ENCODE measurements around the gene AP1S2.

AP1S2 gene

GRCh38 chrX:15816438-15816809 lies 38.2 kb downstream of the AP1S2 start:
- H3K9me2 ChIP-seq (replicated peaks; ENCODE audit: control insufficient read depth, low read length): no peaks in the 10 kb centered on the region
- no peaks in the 10 kb centered on the region for H3K79me2 ChIP-seq (ENCODE audit: control insufficient read depth, low read length)
- peaks cover 57% of the 10 kb centered on the region for H3K36me3 ChIP-seq (ENCODE audit: control insufficient read depth, low read length)
- no peak for TF ChIP-seq EZH2phosphoT487 (IDR thresholded peaks at IDR 0.05; ENCODE audit: borderline replicate concordance, low read length)
- peak; percentile 2 for TF ChIP-seq CTCF (IDR thresholded peaks at IDR 0.05; ENCODE audit: low read depth, low read length, poor library complexity, severe bottlenecking)
- H3K27ac ChIP-seq (ENCODE audit: low read depth, low read length): no peak overlapping the region
- no peaks in the 10 kb centered on the region for H3K27me3 ChIP-seq (ENCODE audit: control insufficient read depth, low read length)
- no peaks in the 10 kb centered on the region for H3F3A ChIP-seq (ENCODE audit: control insufficient read depth, insufficient read depth)
- no peak overlapping the region for H3K4me2 ChIP-seq (ENCODE audit: low read length)
- no peak overlapping the region for H3K4me3 ChIP-seq (ENCODE audit: low read length)
- H3K4me1 ChIP-seq (ENCODE audit: control insufficient read depth, low read length): no peaks in the 10 kb centered on the region
- no peaks in the 10 kb centered on the region for H3K9me3 ChIP-seq (ENCODE audit: control insufficient read depth, insufficient read depth, low read length)
- no peaks in the 10 kb centered on the region for H4K20me1 ChIP-seq (ENCODE audit: control insufficient read depth, insufficient read depth, low read depth, low read length)

- no peaks in the 10 kb centered on the region for H3K27me3 ChIP-seq (ENCODE audit: control insufficient read depth, low read length)
- no peaks in the 10 kb centered on the region for H3K4me1 ChIP-seq (ENCODE audit: control insufficient read depth, low read length)
- H3K27ac ChIP-seq (ENCODE audit: low read depth, low read length): no peak overlapping the region
- no peaks in the 10 kb centered on the region for H3K9me2 ChIP-seq (replicated peaks; ENCODE audit: control insufficient read depth, low read length)
- H3K4me2 ChIP-seq (ENCODE audit: low read length): no peak overlapping the region
- H4K20me1 ChIP-seq (ENCODE audit: control insufficient read depth, insufficient read depth, low read depth, low read length): no peaks in the 10 kb centered on the region
- no peaks in the 10 kb centered on the region for H3K9me3 ChIP-seq (ENCODE audit: control insufficient read depth, insufficient read depth, low read length)
- no peak overlapping the region for H3K4me3 ChIP-seq (ENCODE audit: low read length)
- TF ChIP-seq CTCF (IDR thresholded peaks at IDR 0.05; ENCODE audit: low read depth, low read length, poor library complexity, severe bottlenecking) (peak; percentile 50), EZH2phosphoT487 (IDR thresholded peaks at IDR 0.05; ENCODE audit: borderline replicate concordance, low read length) (no peak)
- H3F3A ChIP-seq (ENCODE audit: control insufficient read depth, insufficient read depth): no peaks in the 10 kb centered on the region
- no peaks in the 10 kb centered on the region for H3K79me2 ChIP-seq (ENCODE audit: control insufficient read depth, low read length)
- peaks cover 56% of the 10 kb centered on the region for H3K36me3 ChIP-seq (ENCODE audit: control insufficient read depth, low read length)
Observed at GRCh38 chrX:15815779-15816437, 38.7 kb downstream of the AP1S2 start.

- Histone ChIP-seq H3F3A (ENCODE audit: control insufficient read depth, insufficient read depth) (no peaks in the 10 kb centered on the region), H3K4me2 (ENCODE audit: low read length) (no peak overlapping the region), H3K4me3 (ENCODE audit: low read length) (no peak overlapping the region), H3K9me3 (ENCODE audit: control insufficient read depth, insufficient read depth, low read length) (no peaks in the 10 kb centered on the region), H3K9me2 (replicated peaks; ENCODE audit: control insufficient read depth, low read length) (no peaks in the 10 kb centered on the region), H3K36me3 (ENCODE audit: control insufficient read depth, low read length) (peaks cover 46% of the 10 kb centered on the region), H3K79me2 (ENCODE audit: control insufficient read depth, low read length) (no peaks in the 10 kb centered on the region), H4K20me1 (ENCODE audit: control insufficient read depth, insufficient read depth, low read depth, low read length) (no peaks in the 10 kb centered on the region), H3K4me1 (ENCODE audit: control insufficient read depth, low read length) (no peaks in the 10 kb centered on the region), H3K27ac (ENCODE audit: low read depth, low read length) (no peak overlapping the region), H3K27me3 (ENCODE audit: control insufficient read depth, low read length) (no peaks in the 10 kb centered on the region)
- no peak for TF ChIP-seq EZH2phosphoT487 (IDR thresholded peaks at IDR 0.05; ENCODE audit: borderline replicate concordance, low read length)
- TF ChIP-seq CTCF (IDR thresholded peaks at IDR 0.05; ENCODE audit: low read depth, low read length, poor library complexity, severe bottlenecking): no peak
Observed at GRCh38 chrX:15814771-15815365, 39.7 kb downstream of the AP1S2 start.
